Adrenal gland (tissue), 12 donors: Measurements from ENCODE around the gene DPYD. TPM values are rescaled to one million over a fixed set of nuclear protein-coding genes. Genes with fewer than 3 reads are reported as not detected.

Experiments used
- DNase-seq, 7 donors: peaks; one replicate each; pipeline ENCODE4 v3.0.0-alpha.2; 2019 to 2020
- H3K27ac ChIP-seq, 5 donors: fragments of 200-600 bp; sonication (generic) in 4 of 5; 1 replicate in 3 of 5; 2 replicates in 2 of 5; pipeline versions ENCODE4 v1.5.1 to v1.8.0; 2016 to 2020; ENCODE audit warnings: mild to moderate bottlenecking in 1 of 5
- H3K27me3 ChIP-seq: fragments of 200-600 bp; 2 replicates; pipeline ENCODE4 v1.8.0; 2021
- H3K36me3 ChIP-seq, 2 donors: fragments of 200-600 bp; replicated peaks in 1 of 2; 1 replicate in 1 of 2; 2 replicates in 1 of 2; pipeline versions ENCODE4 v1.5.1 to v1.8.0; 2018 to 2022
- H3K4me1 ChIP-seq, 2 donors: fragments of 200-600 bp; replicated peaks in 1 of 2; 1 replicate in 1 of 2; 2 replicates in 1 of 2; pipeline versions ENCODE4 v1.5.1 to v1.8.0; 2018 to 2021
- H3K4me3 ChIP-seq, 4 donors: fragments of 200-600 bp; sonication (generic) in 3 of 4; one replicate each; pipeline ENCODE4 v1.5.1; 2016 to 2018
- H3K9me3 ChIP-seq, 3 donors: fragments of 200-600 bp; sonication (generic) in 1 of 3; replicated peaks in 1 of 3; 1 replicate in 2 of 3; 2 replicates in 1 of 3; pipeline versions ENCODE4 v1.5.1 to v1.8.0; 2016 to 2021
- POLR2A ChIP-seq, 2 donors: fragments of 450-650 bp; IDR thresholded peaks; one replicate each; pipeline ENCODE4 v1.6.1; 2017; ENCODE audit warnings: antibody characterized with exemption in 2 of 2, mild to moderate bottlenecking in 2 of 2, moderate library complexity in 1 of 2
- WGBS, 4 donors: extraction: QIAGEN DNeasy Blood & Tissue Kit in 2 of 4; methylation state at CpG; one replicate each; pipeline versions ENCODE4 v1.1.5 to v1.1.7; 2013 to 2017; 5-methylcytosine and 5-hydroxymethylcytosine counted together
- intact Hi-C, 2 donors: fragments of 100-400 bp; cut with DNase I; formaldehyde crosslinking; loops; one replicate each; pipeline versions ENCODE4 v1.14.1 to v1.15.0; 2022 to 2023
- polyA plus RNA-seq, 3 donors: library from polyadenylated mRNA; stranded (reverse); fragments of 200-250 nt in 2 of 3; fragments of 350-450 nt in 1 of 3; fragmentation: Illumina TruSeq in 1 of 3; extraction: RNeasy Lipid Tissue Mini Kit (QIAGEN cat#74804) in 1 of 3; gene quantifications; one replicate each; pipeline ENCODE4 v1.2.3, GENCODE V29; 2013 to 2014
- total RNA-seq, 9 donors: library from RNA; depleted of rRNA in 4 of 9; stranded (reverse); fragments of >200 nt in 4 of 9; fragments of 120-200 nt in 1 of 9; fragmentation: NEBNext Ultra II Directional in 1 of 9; extraction: Animal tissue kit (Norgen Biotek cat#: 25700) in 1 of 9; gene quantifications; one replicate each; pipeline versions ENCODE4 v1.1.0 to v1.2.4, GENCODE V29; 2013 to 2023
- TF ChIP-seq, protein P1 (sequence below), 6 experiments: fragments of 450-650 bp in 4 of 6; fragments of 200-600 bp in 2 of 6; sonication (generic) in 1 of 6; IDR thresholded peaks; 1 replicate in 5 of 6; 2 replicates in 1 of 6; pipeline versions ENCODE4 v1.5.1 to v1.8.0; 2016 to 2021; ENCODE audit warnings: antibody characterized with exemption in 6 of 6, mild to moderate bottlenecking in 2 of 6, moderate library complexity in 1 of 6
- donor health status: healthy with polysubstance abuse.
- donor health status: Bipolar disorder and iron deficiency.
- donor health status: DM: yes; HTN: yes; CAD: no.
- donor health status: DM: no; HTN: no; CAD: no.
- donor health status: DM: no; HTN: no; CAD: no.
- donor health status: DM: yes; HTN: yes; CAD: no.

Gene DPYD
- total and polyA plus RNA-seq, 12 donors: 6.6 to 73.1 (median 30.2) TPM

GRCh38 chr1:97599447-97599846, 321.4 kb downstream of the DPYD start:
- Histone ChIP-seq H3K4me3 (no peak overlapping the region), H3K36me3 (no peaks in the 10 kb centered on the region), H3K4me1 (peaks cover 0 to 7% of the 10 kb centered on the region in 2 donors), H3K27ac (no peak overlapping the region), H3K9me3 (no peaks in the 10 kb centered on the region), H3K27me3 (no peaks in the 10 kb centered on the region)
- no peak for DNase-seq
- TF ChIP-seq POLR2A (IDR thresholded peaks at IDR 0.05): no peak
- TF ChIP-seq, protein P1, sequence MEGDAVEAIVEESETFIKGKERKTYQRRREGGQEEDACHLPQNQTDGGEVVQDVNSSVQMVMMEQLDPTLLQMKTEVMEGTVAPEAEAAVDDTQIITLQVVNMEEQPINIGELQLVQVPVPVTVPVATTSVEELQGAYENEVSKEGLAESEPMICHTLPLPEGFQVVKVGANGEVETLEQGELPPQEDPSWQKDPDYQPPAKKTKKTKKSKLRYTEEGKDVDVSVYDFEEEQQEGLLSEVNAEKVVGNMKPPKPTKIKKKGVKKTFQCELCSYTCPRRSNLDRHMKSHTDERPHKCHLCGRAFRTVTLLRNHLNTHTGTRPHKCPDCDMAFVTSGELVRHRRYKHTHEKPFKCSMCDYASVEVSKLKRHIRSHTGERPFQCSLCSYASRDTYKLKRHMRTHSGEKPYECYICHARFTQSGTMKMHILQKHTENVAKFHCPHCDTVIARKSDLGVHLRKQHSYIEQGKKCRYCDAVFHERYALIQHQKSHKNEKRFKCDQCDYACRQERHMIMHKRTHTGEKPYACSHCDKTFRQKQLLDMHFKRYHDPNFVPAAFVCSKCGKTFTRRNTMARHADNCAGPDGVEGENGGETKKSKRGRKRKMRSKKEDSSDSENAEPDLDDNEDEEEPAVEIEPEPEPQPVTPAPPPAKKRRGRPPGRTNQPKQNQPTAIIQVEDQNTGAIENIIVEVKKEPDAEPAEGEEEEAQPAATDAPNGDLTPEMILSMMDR (IDR thresholded peaks at IDR 0.05): no peak
- WGBS, 4 donors: 87 to 100% (median 94%) methylated on average over 2 of the region's 2 CpGs
- intact Hi-C loops: no loop called here

DNA sequence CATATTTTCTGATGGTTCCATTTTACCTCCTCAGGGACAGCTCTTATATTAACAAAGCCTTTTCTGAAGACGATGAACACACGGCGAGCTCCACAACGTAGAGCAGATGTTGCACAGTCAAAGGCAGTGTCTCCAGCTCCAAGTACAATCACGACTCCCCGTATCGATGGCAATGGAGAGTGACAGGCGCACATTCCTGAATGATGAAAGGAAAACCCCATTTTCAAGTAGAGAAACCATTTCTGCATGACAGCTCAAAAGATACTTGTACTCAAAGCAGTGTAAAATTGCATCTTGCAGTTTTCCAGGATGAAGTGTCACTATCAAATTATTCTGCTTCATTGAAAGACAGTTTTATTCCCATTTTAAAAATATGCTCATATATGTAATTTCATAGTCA, 327.6 kb downstream of the DPYD start:
- H3K4me1 ChIP-seq: no peaks in the 10 kb centered on the region
- H3K9me3 ChIP-seq: no peaks in the 10 kb centered on the region
- H3K4me3 ChIP-seq: no peak overlapping the region
- intact Hi-C loops: no loop called here
- H3K27ac ChIP-seq: no peak overlapping the region
- no peaks in the 10 kb centered on the region for H3K27me3 ChIP-seq
- TF ChIP-seq, protein P1 (IDR thresholded peaks at IDR 0.05): no peak
- no peak for TF ChIP-seq POLR2A (IDR thresholded peaks at IDR 0.05)
- no peaks in the 10 kb centered on the region for H3K36me3 ChIP-seq
- WGBS, 4 donors: 89 to 96% (median 93%) methylated on average over 8 of the region's 8 CpGs
- DNase-seq: no peak

DNA sequence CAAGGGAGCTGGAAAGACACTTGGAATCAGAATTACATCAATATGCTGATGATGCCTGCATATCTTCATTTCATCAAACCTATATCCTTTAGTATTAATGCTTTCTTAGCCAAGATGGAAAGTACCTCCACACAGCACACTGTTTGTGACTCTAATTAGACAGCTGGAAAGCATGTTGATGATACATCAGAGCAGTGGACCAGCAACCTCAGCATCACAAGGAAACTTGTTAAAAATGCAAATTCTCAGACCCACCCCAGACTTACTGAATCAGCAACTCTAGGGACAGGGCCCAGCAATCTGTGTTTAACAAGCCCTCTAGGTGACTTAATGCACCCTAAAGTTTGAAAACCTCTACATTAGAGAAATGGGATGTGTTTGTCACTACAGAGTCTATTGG, 332.1 kb downstream of the DPYD start:
- TF ChIP-seq, protein P1 (IDR thresholded peaks at IDR 0.05): no peak
- TF ChIP-seq POLR2A (IDR thresholded peaks at IDR 0.05): no peak
- no peaks in the 10 kb centered on the region for H3K36me3 ChIP-seq
- DNase-seq: no peak
- H3K4me1 ChIP-seq: no peaks in the 10 kb centered on the region
- intact Hi-C loops: no loop called here
- no peaks in the 10 kb centered on the region for H3K27me3 ChIP-seq
- no peaks in the 10 kb centered on the region for H3K9me3 ChIP-seq
- no peak overlapping the region for H3K4me3 ChIP-seq
- no peak overlapping the region for H3K27ac ChIP-seq

GRCh38 chr1:97581614-97582051, 339.2 kb downstream of the DPYD start:
- Histone ChIP-seq H3K36me3 (no peaks in the 10 kb centered on the region), H3K9me3 (no peaks in the 10 kb centered on the region), H3K27ac (no peak overlapping the region), H3K4me3 (no peak overlapping the region), H3K27me3 (no peaks in the 10 kb centered on the region), H3K4me1 (no peaks in the 10 kb centered on the region)
- WGBS, 4 donors: 88 to 100% (median 97%) methylated on average over 2 of the region's 2 CpGs
- intact Hi-C loops: no loop called here
- TF ChIP-seq, protein P1 (IDR thresholded peaks at IDR 0.05): no peak
- no peak for TF ChIP-seq POLR2A (IDR thresholded peaks at IDR 0.05)
- no peak for DNase-seq
